NCI-H69 (cell line): ENCODE measurements around the gene SHISA7.

ENCODE experiments used
- DNase-seq: peaks from one replicate; lab custom pipeline; 2025; lab: John Stamatoyannopoulos, UW

The SHISA7 gene

DNA sequence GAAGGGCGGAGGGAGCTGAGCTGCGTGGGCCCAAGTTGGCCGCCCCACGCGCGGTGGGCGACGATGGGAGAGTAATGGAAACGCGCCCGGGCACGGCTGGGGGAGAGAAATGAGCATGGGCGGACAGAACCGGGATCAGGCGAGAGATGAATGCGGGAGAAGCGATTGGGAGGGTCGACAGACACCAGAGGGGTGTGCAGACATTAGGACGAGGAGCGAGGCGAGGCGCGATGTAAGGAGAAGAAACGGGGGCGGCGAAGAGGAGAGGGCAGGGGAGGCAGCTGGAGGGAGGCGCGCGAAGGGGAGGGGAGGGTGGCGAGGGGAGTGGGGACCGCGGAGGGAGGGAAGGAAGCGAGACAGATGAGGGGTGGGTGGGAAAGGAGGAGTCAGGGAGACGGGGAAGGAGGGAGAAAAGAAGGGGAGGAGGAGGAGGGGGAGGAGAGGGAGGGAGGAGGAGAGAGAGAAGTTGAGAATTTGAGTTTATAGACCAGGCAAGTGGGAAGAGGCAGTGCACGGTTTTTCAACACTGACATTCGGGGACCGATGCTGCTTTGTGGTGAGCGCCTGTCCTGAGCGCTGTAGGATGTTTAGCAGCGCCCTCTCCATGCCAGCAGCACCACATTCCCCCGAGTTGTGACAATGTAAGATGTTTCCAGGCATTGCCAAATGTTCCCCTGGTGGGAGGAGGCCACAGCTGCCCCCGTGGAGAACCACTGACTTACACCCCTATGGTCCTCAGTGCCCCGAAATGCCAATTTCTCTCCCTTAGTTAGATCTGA is at the start of gene SHISA7:
Gene SHISA7, minus strand, starts transcription at position 256 of the 779 bp plus-strand sequence. CDS start 437 bp downstream, outside the sequence.
- peak; percentile 85 for DNase-seq

DNA sequence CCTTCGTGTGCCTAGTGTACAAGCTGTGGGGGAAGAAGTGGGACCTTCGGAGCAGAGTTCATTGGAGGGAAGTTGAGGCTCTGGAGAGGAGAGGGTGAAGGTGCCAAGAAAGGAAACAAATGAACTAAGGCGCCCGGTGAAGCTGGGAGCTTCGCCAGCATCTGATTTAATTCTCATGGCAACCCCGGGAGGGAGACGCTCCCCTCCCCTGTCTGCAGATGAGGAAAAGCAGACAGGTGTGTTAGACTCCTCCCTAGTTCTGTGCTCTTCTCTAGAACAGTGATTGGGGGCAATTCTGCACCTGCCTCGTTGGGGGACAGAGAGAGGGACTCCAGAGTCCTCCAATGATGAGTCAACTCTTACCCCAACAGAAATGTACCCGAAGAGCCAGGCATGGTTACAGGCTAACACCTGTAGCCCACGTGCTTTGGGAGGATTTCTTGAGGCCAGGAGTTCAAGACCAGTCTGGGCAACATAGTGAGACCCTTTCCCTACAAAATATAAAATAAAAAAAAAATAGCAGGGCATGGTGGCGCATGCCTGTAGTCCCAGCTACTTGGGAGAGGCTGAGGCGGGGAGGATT is 49.4 kb upstream of the SHISA7 start:
- DNase-seq = peak; percentile 84

DNA sequence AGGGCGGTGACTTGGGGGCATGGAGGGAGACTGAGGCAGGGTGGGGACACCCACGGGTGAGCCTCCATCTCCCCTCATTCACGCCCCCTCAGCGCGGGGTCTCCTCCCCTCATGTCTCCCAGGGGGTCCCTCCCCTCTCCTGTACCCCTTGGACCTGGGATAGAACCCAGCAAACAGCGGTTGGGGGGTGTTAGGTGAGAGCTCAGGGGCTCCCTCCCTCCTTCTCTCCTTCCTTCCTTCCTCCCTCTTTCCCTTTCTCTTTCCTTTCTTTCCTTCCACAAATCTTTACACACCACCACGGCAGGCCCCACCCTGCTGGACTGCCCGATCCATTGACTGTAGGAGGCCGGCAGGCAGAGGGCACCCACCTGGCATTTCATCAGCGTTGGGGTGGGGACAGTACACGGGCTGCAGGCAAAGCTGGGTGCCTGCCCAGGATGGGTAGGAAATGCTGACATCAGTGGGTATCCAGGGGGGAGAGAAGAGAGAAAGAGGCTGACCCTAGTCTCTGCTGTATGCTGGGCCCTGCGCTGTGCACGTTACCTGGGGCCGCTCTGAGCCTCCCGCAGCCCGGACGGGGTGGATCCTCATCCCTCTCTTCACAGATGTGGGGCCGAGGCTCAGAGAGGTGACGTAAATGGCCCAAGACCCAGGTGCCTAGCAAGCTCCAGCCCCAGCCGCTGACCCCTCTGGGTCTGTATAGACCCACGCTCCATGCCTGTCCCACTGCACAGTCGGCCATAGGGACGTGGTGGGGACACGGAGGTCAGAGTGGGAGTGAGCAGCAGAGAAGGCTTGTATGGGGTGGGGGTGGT is 48.7 kb upstream of the SHISA7 start:
- no peak for DNase-seq

DNA sequence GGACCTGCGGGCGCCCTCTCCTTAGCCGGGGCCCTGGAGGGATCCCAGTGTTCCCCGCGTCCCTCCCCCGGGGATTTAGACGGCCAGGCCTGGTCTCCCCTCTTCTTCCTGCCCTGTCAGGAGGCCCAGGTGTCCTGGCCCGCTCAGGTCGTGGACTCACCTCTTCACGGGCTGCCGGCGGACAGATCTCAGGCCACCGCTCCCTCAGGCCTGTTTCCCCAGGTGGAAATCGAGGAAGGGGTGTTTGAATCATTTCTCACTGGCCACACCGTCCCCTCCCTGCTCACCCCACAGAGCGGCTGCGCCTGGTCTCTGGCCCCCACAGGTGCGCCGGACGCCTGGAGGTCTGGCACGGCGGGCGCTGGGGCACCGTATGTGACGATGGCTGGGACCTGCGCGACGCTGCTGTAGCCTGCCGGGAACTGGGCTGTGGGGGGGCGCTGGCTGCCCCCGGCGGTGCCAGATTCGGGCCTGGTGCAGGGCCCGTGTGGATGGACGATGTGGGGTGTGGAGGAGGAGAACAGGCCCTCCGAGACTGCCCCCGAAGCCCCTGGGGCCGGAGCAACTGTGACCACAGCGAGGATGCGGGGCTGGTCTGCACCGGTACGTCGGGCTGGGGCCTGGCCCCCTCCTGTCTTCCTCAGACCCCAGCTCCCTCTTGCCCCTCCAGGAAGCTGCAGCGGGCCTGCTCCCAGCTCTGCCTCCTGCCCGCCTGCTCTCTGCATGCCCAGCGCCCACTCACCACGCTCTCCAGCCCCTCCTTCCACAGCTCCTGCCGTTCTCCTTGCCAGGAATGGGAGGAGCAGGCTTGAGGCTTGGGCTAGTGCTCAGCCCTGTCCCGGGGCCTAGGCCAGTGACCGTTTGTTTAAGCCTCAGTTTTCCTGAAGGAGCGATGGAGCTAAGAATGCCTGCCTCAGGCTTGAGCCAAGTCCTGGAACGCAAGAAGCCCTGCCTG is 47.7 kb upstream of the SHISA7 start:
- no peak for DNase-seq

DNA sequence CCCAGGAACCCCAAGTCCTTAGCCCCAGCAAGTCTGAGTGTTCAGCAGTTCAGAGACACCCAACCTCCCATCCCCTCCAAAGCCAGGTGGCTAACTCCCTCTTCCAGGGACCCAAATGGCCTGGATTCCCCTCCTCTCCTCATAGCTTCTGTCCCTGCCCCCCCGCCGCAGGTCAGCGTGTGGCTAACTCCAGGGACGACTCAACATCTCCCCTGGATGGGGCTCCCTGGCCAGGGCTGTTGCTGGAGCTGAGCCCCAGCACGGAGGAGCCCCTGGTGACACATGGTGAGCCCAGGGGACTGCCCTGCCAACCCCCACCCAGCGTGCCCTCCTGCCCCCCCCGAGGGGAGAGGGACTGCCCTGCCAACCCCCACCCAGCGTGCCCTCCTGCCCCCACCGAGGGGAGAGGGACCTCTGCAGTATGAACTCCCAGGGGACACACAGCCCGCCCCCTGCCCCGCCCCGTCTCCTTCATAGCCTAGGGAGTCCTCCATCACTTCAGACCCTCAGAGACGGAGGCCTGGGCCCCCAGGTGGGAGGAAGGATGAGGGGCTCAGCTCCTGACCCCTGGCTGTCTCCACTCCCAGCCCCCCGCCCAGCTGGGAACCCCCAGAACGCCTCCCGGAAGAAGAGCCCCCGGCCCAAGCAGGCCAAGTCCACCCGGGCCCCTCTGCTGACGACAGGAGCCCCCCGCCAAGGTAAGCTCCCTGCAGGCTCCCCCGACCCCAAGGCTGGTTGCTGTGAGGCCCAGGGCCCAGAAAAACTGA is 46.8 kb upstream of the SHISA7 start:
- DNase-seq = no peak

DNA sequence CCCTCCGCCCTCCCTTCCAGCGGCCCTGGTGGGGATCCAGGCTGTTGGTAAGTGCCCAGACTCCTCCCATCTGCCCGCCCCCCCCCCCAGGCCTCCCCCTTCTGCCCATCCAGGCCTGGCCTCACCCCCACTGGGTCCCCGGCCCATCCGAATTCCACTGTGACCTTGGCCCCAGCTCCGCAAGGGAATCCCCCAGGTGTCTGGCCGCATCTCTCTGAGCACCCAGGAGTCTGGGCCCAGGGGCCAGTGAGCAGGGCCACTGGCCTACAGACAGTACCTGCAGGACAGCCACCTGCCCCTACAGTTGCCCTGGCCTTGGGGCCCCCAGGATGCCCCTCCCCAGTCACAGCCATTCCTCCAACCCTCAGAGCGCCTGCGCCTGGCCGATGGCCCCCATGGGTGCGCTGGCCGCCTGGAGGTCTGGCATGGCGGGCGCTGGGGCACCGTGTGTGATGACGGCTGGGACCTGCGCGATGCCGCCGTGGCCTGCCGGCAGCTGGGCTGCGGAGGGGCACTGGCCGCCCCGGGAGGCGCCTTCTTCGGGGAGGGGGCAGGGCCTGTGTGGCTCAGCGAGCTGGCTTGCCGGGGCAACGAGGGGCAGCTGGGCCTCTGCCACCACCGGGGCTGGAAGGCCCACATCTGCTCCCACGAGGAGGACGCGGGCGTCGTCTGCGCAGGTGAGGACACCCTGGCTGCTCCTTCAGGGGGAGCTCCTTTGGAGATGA is 46.0 kb upstream of the SHISA7 start:
- no peak for DNase-seq

DNA sequence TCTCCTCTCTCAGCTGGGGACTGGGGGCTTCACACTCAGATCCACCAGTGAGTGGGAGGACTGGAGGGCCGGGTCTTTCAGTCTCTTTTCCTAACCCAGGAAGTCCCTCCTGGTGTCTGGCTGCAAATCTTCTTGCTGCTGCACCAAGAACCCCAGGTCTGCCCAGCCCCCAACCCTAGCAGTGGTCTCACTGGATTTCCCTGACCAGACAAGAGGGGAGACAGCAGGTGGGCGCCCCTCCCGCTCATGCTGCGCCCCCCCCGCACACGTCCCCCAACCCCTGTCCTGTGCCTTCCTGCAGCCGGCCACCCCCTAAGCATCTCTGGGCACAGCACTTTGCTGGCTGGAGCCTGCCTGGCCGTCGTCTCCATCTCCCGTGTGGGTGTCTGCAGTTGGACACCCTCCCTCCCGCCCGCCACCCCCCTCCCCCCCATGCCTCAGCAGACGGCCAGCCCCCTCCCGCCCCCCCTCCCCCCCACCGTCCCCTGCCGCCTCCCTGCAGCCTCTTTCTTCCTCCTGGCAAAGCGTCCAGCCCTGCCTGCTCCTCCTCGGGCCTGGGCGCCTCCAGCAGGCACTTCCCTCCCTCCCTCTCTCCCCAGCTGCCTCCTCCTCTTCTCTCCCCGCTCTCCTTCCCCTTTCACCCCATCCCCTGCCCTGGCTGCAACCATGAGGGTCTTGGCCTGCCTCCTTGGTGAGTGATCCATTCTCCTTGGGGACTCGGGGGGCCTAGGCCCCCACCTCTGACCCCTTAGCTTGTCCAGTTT is 45.0 kb upstream of the SHISA7 start, which contains the start of gene SSC5D:
Gene SSC5D, plus strand, starts transcription at position 513 of the 764 bp plus-strand sequence. Its CDS starts 154 bp downstream, at position 667.
- peak; percentile 77 for DNase-seq

DNA sequence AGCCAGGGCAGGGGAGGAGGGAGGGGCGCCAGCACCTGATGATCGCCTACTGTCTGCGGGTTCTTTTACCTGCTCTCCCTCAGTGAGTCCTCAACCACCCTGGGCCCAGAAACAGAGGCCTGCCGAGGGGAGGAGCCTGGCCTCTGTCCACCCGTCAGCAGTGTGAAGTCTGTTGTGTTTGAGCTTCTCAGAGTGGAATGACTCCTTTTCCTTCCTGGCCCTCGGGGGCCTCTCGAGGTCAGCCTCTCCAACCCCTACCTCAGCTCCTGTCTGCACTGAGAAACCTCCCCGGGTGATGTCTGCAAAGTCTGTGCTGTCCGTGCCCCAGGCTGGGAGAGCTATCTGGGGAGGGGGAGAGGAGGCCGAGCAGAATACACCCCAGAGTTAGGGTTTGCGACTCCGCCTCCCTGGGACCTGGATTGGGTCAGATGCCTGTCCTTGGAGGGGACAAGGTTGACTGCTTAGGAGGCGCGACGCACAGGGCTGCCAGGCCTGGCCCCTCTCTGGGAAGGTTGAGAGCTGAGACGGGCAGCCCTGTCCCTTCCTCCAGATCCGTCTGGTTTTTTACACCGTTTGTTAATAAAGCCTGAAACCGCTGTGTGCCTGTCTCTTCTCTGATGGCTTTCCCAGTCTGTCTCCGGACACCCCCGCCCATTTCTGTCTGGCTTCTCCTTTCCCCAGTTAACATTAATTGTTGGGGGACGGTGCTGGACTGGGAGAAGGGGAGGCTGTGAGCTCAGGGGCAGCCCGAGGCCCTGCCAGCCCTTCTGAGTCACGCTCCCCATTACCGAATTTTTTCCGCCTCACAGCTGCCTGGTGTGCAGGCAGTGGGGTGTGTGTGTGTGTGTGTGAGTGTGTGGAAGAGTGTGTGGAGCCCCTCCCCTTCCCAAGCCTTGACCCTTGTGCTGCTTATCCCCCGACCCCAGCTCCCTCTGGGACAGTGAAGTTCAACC is 44.1 kb upstream of the SHISA7 start:
- peak; percentile 65 for DNase-seq

DNA sequence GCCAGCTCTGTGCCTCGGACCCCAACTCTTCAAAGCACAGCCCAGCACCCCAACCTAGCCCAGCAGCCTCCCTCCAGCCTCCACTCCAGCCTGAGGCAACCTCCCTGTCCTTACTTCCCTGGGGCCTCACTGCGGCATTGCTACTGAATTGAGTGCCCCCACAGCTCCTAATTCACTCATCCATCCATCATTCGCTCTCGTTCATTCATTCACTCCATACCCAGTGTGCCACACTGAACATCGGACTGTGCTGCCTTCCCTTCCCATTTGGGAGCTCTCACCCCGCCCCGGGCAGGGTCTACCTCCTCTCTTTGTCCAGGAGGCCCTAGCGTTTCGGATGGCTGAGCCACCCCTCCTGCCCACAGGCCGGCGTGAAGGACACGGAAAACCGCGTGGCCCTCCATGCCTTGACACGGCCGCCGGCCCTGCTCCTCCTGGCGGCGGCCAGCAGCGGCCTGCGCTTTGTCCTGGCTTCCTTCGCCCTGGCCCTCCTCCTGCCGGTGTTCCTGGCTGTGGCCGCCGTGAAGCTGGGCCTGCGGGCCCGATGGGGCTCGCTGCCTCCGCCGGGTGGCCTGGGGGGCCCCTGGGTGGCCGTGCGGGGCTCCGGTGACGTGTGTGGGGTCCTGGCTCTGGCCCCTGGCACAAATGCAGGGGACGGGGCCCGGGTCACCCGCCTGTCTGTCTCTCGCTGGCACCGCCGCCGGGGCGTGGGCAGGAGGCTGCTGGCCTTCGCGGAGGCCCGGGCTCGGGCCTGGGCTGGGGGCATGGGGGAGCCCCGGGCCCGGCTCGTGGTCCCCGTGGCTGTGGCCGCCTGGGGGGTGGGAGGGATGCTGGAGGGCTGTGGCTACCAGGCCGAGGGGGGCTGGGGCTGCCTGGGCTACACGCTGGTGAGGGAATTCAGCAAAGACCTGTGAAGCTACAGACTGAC is 43.2 kb upstream of the SHISA7 start:
- no peak for DNase-seq

DNA sequence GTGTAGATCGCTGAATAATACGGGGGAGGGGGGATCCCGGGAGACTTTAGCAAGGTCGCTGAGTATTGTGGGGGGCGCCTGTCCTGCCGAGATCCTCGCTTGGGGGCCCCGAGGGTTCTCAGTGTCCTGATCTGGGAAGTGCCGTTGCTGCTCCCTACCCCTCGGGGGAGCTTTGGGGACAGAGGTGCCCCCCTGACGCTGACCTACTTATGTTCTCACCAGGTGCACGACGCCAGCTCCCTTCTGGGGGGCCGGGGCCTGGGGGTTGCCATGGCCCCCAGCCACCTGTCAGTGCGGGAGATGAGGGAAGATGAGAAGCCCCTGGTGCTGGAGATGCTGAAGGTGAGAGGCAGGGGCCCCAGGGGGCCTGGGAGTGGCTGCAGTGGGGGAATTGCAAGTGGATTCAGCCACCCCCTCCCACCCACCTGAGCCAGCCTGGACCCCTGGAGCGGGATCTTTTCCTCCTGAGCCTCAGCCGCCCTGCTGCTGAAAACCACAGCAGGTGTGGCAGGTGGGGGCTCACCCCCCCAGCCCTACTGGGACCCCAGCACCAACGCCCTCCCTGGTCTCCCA is 42.4 kb upstream of the SHISA7 start:
- DNase-seq = peak; percentile 80

DNA sequence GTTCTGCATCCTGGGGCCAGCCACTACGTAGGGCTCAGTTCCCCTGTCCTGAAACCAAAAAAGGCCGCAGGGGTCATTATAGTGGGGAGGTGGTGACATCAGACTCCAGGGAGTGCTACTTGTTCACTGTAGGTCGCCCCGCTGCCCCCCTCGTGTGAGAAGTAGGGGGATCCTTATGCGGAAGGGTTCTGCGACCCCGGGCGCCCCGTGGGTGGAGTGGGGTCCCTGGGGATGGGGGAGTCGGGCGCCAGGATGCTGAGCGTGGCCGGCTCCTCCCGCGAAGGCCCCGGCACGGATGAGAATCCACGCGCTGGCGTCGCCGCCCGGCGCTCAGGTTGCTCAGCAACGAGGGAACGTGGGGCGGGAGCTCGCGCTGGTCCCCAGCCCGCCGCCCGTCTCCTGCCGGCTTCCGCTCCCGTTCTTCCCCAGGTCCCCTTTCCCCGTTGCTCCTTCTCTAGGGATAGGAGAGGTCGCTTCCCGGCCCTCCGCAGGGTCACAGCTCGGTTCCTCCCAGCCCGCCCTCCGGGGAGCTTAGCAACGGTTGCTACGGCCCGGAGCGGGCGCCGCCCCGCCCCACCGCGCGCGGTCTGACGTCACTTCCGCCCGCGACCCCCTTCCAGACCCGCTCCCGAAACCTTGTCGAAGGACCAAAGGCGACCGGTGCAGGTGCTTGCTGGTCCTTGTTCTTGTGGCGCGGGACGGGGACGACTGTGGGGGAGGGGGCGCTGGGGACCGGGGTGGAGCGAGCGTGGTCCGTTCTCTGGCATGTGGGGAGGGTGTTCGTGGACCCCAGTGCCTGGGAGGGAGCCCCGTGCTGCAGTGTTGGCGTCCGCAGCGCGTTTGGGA is 41.7 kb upstream of the SHISA7 start, which contains the start of gene NAT14:
Gene NAT14, plus strand, starts transcription at position 596 of the 846 bp plus-strand sequence. CDS start 521 bp downstream, outside the sequence.
- peak; percentile 90 for DNase-seq

DNA sequence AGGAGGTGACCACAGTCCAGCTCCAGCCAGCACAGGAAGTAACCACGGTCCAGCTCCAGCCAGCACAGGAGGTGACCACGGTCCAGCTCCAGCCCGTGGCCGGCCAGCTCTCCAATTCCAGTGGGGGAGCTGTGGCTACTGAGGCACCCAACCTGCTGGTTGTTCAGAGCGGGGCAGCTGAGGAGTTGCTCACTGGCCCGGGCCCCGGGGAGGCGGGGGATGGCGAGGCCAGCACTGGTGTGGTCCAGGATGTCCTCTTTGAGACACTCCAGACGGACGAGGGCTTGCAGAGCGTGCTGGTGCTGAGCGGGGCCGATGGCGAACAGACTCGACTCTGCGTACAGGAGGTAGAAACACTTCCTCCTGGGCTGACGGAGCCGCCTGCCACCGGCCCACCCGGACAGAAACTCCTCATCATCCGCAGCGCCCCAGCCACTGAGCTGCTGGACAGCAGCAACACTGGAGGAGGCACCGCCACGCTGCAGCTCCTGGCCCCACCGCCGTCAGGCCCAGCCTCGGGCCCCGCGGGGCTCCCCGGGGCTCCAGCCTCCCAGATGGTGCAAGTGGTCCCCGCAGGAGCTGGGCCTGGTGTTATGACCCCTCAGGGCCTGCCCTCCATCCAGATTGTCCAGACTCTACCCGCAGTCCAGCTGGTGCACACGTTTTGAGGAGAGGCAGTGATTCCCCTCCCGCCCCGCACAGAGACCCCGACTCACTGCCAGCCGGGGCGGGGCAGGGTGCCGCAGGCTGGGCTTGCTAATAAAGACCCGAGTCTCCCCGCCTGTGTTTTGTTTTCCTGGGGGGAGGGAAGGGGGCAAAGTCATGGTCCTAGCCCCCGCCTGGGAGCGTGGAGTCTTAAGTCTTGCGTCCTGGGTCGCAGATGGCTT is 40.8 kb upstream of the SHISA7 start:
- peak; percentile 16 for DNase-seq

DNA sequence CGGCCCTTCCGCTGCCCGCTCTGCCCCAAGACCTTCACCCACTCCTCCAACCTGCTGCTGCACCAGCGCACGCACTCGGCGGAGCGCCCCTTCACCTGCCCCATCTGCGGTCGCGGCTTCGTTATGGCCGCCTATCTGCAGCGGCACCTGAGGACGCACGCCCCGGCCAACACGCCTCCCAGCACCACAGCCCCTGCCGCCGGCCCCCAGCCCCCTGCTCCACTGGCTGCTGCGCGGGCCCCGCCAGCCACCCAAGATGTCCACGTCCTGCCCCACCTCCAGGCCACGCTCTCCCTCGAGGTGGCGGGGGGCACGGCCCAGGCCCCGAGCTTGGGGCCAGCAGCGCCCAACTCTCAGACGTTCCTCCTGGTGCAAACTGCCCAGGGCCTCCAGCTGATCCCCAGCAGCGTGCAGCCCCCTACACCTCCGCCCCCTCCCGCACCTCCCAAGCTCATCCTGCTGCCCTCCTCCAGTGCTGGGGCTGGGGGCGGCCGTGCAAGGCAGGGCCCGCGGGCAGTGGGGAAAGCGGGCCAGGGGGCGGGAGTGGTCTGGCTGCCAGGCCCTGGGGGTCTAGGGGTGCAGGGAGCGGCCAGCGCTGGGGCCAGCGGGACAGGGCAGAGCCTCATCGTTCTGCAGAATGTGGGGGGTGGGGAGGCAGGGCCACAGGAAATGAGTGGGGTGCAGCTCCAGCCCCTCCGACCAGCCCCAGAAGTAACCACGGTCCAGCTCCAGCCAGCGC is 40.0 kb upstream of the SHISA7 start:
- DNase-seq = no peak
